ENCODE measurements around the gene TOMM34. TPM values are rescaled to one million over a fixed set of nuclear protein-coding genes. Genes with fewer than 3 reads are reported as not detected.

Gene TOMM34
- total RNA-seq, 4 donors from 2014 or later = 11.1 to 15.6 (median 12.5) TPM

- Histone ChIP-seq H3K4me3 (peak overlapping the region; percentile 39 to 43), H3K27ac (no peak overlapping the region), H3K4me1 (peaks cover 0 to 5% of the 10 kb centered on the region in 2 donors), H3K27me3 (no peaks in the 10 kb centered on the region), H3K36me3 (no peaks in the 10 kb centered on the region), H3K9me3 (no peaks in the 10 kb centered on the region)
- no peak for DNase-seq
- intact Hi-C loops (cut with DNase I; ENCODE audit: low total_unique reads) = no loop called here
- no peak for TF ChIP-seq POLR2A (IDR thresholded peaks at IDR 0.05)
- TF ChIP-seq CTCF (IDR thresholded peaks at IDR 0.05) = no peak
Observed at GRCh38 chr20:44908987-44909871, 51.0 kb downstream of the TOMM34 start.

GRCh38 chr20:44904377-44904776, 55.8 kb downstream of the TOMM34 start:
- no peaks in the 10 kb centered on the region for H3K27me3 ChIP-seq
- no peaks in the 10 kb centered on the region for H3K36me3 ChIP-seq
- H3K27ac ChIP-seq = no peak overlapping the region
- no peak for DNase-seq
- no peaks in the 10 kb centered on the region for H3K9me3 ChIP-seq
- no peaks in the 10 kb centered on the region for H3K4me1 ChIP-seq
- intact Hi-C loops (cut with DNase I; ENCODE audit: low total_unique reads) = no loop called here
- H3K4me3 ChIP-seq = no peak overlapping the region
- TF ChIP-seq POLR2A (IDR thresholded peaks at IDR 0.05) (no peak), CTCF (IDR thresholded peaks at IDR 0.05) (no peak)

GRCh38 chr20:44901974-44902373, 58.2 kb downstream of the TOMM34 start:
- H3K9me3 ChIP-seq = no peaks in the 10 kb centered on the region
- TF ChIP-seq POLR2A (IDR thresholded peaks at IDR 0.05) (no peak), CTCF (IDR thresholded peaks at IDR 0.05) (no peak)
- no peaks in the 10 kb centered on the region for H3K27me3 ChIP-seq
- no peaks in the 10 kb centered on the region for H3K4me1 ChIP-seq
- no peak for DNase-seq
- no peak overlapping the region for H3K27ac ChIP-seq
- no peak overlapping the region for H3K4me3 ChIP-seq
- no peaks in the 10 kb centered on the region for H3K36me3 ChIP-seq
- intact Hi-C loops (cut with DNase I; ENCODE audit: low total_unique reads) = no loop called here

- intact Hi-C loops (cut with DNase I; ENCODE audit: low total_unique reads) = no loop called here
- DNase-seq = no peak
- no peak overlapping the region for H3K27ac ChIP-seq
- no peak for TF ChIP-seq CTCF (IDR thresholded peaks at IDR 0.05)
- no peak for TF ChIP-seq POLR2A (IDR thresholded peaks at IDR 0.05)
- H3K4me1 ChIP-seq = no peaks in the 10 kb centered on the region
- no peaks in the 10 kb centered on the region for H3K9me3 ChIP-seq
- H3K27me3 ChIP-seq = no peaks in the 10 kb centered on the region
- no peak overlapping the region for H3K4me3 ChIP-seq
- H3K36me3 ChIP-seq = no peaks in the 10 kb centered on the region
Observed at GRCh38 chr20:44900231-44900854, 59.9 kb downstream of the TOMM34 start.

- no peak for DNase-seq
- intact Hi-C loops (cut with DNase I; ENCODE audit: low total_unique reads) = no loop called here
- peaks cover 0 to 5% of the 10 kb centered on the region in 2 donors for H3K4me1 ChIP-seq
- no peak overlapping the region for H3K4me3 ChIP-seq
- H3K27ac ChIP-seq = no peak overlapping the region
- no peak for TF ChIP-seq CTCF (IDR thresholded peaks at IDR 0.05)
- no peak for TF ChIP-seq POLR2A (IDR thresholded peaks at IDR 0.05)
- no peaks in the 10 kb centered on the region for H3K9me3 ChIP-seq
- H3K36me3 ChIP-seq = no peaks in the 10 kb centered on the region
- H3K27me3 ChIP-seq = no peaks in the 10 kb centered on the region
Observed at GRCh38 chr20:44897133-44897532, 63.1 kb downstream of the TOMM34 start.

Measured in uterus (tissue), 4 donors.